C4-2B (cell line): ENCODE results near the gene YWHAE.

ENCODE experiments used
- CTCF ChIP-seq: fragments of 450-650 bp; conservative IDR thresholded peaks from 2 replicates; pipeline ENCODE4 v1.5.1; 2017; ENCODE audit warnings: mild to moderate bottlenecking
- ZFX ChIP-seq: fragments of 450-650 bp; IDR thresholded peaks from 2 replicates; pipeline ENCODE4 v1.6.1; 2017

GRCh38 chr17:1446201-1446600 lies 46.2 kb upstream of the YWHAE start:
- no peak for TF ChIP-seq CTCF
- no peak for TF ChIP-seq ZFX
